OCI-LY7 (cell line): ENCODE measurements around the gene FBLN5.

Source experiments
- CTCF ChIP-seq: fragments of 200-600 bp; sonication (generic); conservative IDR thresholded peaks from 2 replicates; pipeline ENCODE4 v1.5.1; 2014; ENCODE audit warnings: mild to moderate bottlenecking, antibody characterized with exemption, low read length, moderate library complexity, mixed read lengths
- EZH2phosphoT487 ChIP-seq: fragments of 200-600 bp; sonication (generic); IDR thresholded peaks from 2 replicates; pipeline ENCODE4 v1.6.1; 2018; ENCODE audit warnings: low read depth, borderline replicate concordance, mild to moderate bottlenecking, mixed run types, antibody characterized with exemption, low read length, moderate library complexity, mixed read lengths

GRCh38 chr14:91945751-91946621, 1.5 kb downstream of the FBLN5 start:
- TF ChIP-seq CTCF (no peak), EZH2phosphoT487 (no peak)
